ENCODE data around the gene DIS3L2.
A peak's percentile ranks its signal among the peaks of the same experiment; 100 is the strongest.
"Not testable (repeated sequence)": the region's sequence is repeated elsewhere in the genome, so short reads cannot be mapped to it uniquely, and the experiment has no call there.

The DIS3L2 gene

DNA sequence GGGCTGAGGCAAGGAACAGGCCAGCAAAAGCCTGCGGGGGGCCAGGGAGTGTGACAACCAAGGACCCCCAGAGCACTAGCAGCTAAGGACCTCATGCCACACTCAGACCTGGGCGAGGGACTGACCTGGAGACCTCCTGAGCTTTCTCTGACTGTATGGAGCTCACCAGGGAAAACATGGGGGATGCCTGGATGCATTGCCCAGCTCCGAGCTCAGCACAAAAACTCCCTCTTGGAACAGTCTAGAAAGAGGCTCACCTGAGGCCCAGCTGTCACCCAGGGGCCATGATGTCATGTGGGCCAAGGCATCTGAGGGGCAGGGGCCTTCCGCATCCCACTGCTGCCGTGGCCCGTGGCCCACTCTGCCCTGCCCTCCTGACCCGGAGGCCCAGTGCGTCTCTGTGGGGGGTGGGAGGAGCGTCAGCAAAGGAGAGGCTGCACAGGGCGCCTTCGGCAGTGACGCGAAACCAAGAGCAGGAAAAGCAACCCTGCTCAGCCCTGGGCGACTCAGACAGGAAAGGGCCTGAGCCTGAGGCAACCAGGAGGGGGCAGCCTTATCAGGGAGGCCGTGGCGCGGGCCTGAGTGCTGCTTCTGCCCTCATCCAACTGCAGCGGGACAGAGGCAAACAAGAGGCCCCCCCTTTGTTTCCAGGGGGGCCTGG is 359.8 kb downstream of the DIS3L2 start:
- DNase-seq (ENCODE audit: low read depth in 2 of 2), result peak in 1 of 2 donors; percentile 18

DNA sequence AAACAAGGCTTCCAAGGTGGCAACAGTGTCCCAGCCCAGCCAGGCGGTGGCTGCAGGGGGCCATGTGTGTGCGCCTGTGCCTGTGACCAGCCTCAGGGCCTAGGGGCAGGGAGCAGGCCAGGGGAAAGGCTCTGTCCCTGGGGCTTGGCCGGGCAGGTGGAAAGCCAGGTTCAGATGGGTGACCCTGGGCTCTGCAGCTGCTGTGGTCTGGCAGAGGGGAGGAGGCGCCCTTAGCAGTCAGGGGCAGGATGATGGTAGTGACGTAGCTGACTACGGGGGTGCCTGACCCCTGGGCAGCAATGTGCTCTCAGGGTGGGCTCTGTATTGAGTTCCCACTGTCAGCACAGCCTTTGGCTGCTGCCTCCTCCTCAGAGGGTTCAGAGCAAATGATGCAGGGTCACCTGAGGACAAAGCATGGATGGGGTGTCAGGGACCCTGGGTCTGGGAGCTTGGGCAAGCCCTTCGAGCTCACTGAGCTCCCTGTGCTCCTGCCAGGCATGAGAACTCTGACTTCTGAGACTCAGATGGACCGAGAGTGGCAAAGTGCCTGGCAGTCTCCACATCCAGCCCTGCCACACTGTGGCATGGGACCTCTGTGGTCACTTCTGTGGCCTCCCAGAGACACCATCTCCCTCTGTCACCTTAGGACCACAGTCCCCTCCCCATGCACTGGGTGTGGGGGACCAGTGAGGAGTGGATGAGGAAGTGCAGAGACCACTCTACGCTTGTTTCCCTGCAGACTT is 360.5 kb downstream of the DIS3L2 start:
- DNase-seq (ENCODE audit: low read depth in 2 of 2), result no peak

DNA sequence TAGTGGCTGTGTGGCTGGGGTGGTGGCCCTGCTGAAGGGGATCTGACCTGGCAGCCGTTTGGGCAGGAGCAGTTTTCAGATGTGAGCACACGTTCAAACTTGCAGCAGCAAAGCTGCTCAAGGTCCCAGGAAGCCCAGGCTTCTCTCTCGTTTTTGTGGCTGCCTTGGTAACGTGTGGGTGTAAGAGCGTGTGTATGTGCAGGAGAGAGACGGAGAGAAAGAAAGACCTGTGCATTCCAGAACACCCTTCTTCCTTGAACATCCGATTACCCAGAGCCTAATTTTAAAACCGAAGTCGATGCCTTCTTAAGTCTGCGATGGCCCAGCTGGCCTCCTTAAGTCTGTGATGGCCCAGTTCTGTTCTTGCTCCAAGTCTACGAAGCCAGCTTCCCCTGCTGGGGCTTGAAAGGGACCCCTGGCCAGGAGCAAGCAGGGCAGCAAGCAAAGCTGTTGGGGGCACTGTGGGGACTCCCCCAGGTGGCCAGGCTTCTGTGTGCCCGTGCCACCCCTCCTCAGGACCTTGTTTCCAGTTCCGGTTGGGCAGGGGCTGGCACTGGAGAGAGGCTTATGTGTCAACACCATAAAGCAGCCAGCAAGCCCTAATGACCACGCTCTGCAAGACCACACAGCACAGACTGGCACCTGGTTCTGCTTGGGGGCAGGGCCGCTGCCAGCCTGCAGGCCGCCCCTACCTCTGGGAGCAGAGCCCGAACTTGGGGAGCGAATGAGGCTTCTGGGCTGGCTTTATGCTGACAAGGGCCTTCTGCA is 361.2 kb downstream of the DIS3L2 start:
- DNase-seq (ENCODE audit: low read depth in 2 of 2), result no peak

DNA sequence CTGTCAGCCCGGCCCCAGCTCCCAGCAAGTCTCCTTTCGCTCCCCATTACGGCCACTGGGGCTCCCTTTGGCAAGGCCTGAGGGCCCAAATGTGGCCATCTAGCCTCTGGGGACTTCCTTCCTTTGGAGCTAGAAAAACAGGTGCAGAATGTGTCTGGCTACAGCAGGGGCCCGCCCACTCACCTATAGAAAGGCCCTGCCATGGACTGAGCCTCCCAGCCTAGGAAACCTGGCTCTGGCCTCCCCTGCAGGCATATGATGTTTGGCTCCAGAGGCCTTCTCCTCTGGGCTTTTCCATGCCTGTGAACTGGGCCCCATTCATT is 361.8 kb downstream of the DIS3L2 start:
- DNase-seq (ENCODE audit: low read depth in 2 of 2), result no peak

DNA sequence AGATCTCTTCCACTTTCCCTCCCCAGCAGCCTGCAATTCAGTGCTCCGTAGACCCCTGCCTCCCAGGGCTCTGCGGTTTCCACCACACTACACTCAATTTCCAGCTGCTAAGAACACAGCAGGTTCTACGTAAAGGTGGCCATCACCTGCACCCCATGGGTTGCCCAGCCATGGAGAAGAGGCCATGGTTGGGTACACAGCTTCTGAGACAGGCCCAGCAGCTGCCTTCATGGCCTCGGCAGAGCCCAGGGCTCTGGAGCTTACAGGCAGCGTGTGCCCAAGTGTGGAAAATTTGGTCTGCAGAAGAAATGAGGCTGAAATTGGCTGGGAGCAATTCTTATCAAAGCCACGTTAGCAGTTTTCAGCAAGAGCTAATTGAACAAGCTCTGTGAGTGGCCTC is 362.5 kb downstream of the DIS3L2 start:
- DNase-seq (ENCODE audit: low read depth in 2 of 2), result not testable (repeated sequence)

DNA sequence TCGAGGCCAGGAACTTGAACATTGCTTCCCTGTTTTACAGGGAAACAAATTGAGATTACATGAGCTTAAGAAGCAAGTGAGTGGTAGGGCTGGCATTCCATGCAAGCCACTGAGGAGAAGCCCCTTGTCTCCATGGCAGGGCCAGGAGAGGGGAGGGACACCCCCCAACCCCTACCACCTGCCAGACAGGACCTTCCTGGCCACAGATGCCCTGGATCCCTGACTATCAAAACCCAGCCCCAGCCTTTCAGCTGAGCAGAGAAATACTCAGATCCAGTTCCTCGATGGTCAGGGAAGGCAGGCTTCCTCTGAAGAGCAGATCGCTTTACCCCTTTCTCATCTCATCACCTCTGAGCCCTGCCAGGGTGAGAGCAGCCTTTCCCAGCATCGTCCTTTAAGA is 363.3 kb downstream of the DIS3L2 start:
- DNase-seq (ENCODE audit: low read depth in 2 of 2), result no peak

DNA sequence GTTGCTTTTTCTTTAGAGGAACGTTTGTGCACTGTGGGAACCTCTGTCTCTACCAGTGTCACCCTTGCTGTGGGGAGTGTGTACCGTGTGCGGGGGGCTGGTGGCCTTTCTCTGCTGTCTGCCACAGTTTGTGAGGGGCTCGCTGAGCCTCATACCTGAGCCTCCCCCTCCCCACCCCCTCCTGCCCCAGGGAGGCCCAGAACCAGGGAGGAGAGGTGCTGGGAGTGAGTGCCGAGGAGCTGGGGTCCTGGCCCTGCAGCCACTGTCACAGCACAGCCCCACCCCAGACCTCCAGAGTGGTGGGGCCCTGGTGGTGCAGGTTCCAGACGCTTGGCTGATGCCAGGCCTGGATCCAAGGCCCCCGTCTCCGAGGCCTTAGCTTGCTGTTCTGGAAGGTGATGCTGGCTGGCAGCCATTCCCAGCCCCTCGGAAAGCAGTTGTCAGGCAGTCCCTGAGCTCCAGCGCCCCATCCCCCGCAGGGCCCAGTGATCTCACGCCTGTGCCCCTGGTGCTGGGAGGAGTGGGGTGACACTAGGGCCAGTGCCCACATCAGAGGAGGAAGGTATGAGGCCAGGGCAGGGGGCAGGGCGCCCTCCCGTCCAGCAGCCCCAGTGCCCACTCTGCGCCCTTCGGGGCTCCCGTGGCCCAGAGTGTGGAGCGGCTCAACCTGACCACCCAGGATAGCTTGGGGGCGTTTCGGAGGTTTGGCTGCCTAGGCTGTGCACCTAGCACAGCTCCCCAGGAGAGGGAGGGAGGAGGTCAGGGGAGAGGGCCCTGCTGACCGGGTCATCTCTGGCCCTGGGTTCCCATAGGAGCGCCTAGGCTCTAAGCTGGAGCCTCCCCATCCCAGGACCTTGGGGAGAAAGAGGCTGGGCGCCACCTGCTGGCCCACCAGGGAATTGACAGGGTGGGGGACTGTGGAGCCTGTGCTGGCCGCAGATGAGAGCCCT is 364.1 kb downstream of the DIS3L2 start:
- peak in 1 of 2 donors; percentile 17 for DNase-seq (ENCODE audit: low read depth in 2 of 2)

DNA sequence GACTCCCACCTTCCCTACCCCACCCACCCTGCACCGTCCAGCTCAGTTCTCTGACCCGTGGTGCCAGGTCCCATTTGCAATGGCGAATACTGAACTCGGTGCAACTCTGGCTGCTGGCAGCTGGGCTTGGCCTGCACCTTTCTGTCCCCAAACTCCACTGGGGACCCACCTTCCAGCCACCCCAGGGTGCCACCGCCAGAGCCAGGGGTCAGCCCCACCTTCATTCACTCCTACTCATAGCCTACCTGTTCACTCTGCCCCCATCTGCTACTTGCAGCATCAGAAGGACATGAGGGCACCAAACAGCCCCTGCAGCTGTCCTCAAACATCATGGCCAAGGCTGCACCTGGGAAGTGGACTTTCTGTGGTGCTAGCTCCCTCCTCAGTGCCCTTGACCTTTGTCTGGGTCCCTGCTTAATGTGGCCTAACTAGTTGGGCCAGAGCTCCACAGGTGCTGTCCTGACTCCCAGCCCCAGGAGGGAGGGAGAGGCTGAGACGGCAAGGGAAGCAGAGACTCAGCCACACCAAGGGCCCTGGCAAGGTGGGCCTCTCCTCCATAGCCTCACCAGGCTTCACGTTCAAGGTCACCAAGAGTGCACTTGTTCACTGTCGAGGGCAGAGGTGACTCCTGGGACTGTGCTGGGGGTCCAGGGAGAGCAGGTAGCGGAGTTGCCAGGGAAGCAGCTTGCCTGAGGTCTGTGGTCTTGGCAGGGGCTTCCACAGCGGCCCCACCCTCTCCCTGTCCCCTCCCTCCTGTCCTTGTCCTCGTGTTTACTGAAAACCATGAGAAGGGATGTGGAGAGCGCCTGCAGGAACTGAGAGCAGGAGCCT is 365.0 kb downstream of the DIS3L2 start:
- DNase-seq (ENCODE audit: low read depth in 2 of 2), result not testable (repeated sequence)

DNA sequence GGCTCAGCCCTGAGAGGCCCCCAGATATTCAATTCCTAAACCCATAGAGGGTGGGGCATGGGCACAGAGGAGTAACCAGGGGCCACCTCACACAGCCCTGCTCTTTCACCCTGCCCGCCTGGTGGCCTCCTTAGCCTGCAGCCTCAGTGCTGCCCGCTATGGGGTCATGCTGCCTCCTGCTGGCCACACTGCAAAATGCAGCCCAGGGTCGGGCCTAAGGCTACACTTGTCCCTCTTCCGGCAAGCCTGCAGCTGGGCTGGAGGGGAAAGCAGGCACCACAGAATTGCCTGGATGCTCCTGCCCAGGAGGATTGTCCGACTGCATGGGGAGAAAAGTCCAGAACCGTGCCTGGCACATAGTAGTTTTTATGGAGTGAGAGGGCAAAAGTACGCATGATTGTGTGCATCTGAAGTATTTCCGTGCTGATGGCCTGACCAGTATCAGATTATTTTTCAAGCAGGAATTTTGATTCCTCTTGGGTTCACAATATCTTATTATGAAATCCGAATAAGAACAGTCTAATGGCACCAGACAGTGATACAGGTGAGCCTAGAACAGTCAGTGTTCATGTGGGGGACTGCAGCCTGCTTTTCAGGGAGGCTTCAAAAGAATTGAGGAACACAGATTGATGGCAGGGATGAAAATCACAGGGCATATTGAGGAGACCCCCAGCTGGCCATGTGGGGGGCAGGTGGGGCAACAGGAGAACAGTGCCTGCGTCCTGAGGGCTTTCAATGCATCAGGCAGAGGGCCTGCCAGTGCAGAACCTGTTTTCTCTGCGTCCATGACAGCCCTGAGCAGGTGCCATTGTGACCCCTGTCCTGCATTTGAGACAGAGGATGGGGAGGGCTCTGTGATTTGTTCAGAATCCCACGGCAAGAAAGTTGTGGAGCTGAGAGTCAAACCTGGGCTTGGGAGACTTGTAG is 365.9 kb downstream of the DIS3L2 start:
- DNase-seq (ENCODE audit: low read depth in 2 of 2), result peak; percentile 64 to 77

DNA sequence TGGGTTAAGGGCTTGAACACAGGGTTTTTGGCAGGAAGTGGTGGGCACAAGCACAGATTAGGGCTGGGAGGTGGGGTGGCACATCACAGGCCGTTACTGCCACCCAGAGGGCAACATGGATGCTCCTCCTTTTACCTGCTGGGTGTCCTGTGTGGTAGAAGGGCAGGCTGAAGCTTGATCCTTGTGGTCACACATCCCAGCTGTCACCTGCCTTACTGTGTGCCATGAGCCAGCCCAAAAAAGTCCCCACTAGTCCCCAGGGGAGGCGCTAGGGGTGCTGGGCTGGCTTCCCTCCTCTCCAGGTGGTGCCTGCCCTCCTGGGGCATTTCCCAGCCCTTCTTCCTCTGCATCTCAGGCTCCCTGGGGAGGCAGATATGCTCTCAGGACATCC is 366.5 kb downstream of the DIS3L2 start:
- DNase-seq (ENCODE audit: low read depth in 2 of 2), result no peak

DNA sequence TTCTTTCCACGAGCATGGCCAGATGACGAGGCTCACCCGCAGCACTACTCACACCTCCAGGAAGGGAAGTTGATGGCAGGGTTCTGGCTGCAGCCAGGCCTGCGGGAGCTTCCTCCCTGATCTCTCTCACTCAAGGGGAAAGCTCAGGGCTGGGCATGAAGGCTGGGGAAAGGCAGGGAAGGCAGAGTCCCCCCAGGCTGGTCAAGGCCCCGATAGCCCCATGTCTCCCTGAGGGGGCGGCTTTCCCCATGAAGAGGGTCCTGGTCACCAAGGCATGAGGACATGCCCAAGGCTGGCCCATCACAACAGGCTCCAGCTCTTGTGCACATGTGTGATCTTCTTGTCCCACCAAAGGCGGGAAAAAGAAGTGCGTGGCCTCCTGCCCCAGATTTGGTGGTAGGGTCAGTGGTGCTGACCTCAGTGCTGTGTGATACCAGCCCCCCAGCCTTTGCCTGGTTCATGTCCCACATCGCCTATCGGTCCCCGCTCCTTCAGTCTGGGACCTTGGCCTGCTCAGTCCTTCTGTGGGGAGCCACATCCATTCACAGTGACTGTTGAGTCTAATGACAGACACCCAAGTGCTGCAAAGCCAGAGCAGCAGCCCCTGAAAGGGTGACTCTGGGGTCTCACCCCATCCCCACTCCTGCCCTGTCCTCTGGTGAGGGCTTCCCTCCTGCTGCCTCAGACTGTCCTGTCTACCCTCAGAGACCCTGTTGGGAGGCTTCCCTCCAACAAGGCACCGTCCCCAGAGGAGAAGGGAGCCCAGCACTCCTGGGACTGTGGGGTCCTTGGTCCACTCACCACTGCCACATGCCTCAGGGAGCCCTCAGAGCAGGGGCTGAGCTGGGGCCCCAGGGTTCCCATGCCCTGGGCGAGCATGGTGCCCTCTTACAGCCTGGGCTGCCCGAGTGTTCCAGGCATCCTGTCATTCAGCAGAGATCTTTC is 367.3 kb downstream of the DIS3L2 start:
- DNase-seq (ENCODE audit: low read depth in 2 of 2), result no peak

DNA sequence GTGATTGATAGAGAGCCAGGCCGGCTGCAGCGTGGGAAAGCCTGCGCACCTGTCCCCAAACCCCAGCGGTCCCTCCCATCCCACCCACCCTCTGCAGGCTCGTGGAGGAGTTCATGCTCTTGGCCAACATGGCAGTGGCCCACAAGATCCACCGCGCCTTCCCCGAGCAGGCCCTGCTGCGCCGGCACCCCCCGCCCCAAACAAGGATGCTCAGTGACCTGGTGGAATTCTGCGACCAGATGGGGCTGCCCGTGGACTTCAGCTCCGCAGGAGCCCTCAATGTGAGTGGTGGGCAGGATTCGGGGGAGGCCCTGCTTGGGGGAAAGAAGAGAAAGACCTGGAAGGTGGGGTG is 368.2 kb downstream of the DIS3L2 start:
- no peak for DNase-seq (ENCODE audit: low read depth in 2 of 2)

DNA sequence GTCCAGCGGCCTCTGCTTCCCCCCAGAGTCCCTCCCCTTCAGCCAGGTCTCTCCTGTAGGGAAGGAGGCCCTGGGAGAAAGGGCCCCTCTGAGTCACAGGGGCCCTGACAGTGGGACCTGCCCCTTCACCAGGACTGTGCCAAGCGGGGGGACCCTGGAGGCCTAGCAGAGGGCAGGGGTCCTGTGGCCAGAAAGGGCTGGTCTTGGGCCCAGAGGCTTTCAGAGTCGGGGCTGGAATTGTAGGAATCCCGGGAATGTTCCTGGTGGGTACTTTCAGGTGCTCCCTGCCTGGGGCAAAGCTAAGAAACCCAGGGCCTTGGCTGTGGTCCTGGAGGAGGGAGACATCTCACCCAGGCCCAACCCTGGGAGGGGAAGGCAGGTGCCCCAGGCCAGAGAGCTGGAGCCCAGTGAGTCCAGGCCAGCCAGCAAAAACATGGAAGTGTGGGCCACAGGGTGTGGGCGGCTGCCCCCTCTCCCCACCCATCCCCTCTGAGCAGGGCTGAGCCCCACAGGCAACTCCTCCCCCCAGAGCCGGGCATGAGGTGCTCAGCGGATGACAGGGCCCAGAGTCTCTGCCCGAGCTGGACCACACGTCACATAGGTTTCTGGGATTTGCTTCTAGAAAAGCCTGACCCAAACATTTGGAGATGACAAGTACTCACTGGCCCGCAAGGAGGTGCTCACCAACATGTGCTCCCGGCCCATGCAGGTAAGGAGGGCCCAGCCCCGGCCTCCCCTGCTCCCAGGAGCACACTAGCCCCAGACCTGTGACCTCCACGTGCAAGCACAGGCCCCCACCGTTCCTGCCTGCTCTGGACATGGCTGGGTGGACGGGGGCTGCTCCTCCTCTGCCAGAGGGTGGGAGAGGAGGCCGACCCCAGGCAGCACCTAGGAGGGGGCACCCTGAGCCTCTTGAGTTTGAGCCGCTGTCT is 368.8 kb downstream of the DIS3L2 start:
- DNase-seq (ENCODE audit: low read depth in 2 of 2), result no peak

DNA sequence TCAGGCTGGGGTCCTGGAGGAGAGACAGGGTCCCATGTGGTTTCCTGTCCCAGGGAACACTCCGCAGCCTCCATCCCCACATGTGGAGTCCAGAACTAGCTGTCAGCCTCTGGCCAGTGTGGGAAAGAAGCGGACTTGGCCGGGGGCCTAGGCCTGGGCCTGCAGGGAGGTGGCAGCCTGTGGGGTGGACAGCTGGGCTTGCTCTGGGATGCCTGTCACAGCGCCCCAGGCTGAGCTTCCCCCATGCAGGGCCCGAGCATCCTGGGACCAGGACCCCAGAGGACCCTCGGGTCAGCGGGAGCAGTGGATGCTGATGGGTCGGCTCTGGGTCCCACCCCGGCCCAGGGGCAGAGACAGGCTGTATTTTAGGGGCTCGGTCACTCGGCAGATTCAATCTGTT is 369.5 kb downstream of the DIS3L2 start:
- DNase-seq (ENCODE audit: low read depth in 2 of 2), result not testable (repeated sequence)

DNA sequence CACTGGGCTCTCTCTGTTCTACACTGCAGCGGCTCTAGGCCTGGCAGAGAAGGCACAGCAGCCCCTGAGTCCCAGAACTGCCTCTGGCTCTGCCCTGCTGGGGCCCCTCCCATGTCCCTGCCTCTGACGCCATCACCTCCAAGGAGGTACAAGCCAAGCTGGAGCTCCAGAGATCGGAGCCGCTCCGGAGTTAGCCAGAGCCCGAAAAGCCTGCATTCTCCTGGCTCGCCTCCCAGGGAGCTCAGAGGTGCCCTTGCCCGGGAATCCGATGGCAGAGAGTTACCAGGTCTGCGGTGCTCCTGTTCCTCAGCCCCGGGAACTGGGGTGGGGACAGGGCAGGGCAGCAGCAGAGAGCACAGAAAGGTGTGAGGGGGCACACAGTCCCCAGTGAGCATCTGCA is 370.1 kb downstream of the DIS3L2 start:
- DNase-seq (ENCODE audit: low read depth in 2 of 2), result not testable (repeated sequence)

DNA sequence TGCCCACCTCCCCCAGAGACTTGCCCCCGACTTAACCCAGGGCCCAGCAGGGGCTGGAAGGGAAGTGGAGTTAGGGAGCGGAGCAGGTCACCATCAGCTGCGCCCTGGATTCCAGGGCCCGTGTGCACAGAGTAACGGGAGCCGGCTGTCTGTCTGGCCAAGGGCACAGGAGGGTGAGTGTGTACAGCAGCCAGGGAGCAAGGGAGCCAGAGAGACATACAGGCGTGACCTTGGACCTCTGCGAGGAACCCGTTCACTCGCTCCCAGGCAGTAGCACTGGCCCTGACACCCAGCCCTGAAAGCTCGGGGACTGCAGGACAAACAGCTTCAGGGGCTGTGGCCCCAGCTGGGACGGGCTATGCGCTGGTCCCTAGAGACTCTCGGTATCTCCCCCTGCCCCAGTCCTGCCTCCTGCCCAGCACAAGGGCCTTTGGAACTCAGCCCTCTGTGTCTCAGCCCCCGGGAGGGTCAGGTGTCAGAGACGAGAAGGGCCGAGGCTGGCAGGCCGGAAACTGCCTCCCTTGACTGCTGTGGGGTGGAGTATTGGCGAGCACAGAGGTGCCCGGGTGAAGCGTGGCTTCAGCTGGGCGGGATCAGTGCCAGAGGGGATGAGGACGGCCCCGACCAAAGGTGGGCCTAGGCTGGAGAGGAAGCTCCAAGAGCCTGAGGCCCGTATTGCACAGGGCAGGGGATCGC is 370.9 kb downstream of the DIS3L2 start:
- not testable (repeated sequence) for DNase-seq (ENCODE audit: low read depth in 2 of 2)

DNA sequence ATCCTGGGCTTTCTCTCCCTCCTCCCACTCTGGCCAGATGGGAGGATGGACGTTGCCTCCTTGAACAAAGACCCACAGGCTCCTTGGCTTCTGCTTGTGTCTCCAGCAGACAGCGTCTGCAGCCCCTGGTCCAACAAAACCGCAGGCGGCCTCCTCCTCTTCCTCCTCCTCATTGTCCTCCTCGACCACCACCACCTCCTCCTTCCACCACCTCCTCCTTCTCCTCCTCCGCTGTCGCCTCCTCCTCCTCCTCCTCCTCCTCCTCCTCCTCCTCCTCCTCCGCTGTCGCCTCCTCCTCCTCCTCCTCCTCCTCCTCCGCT is 371.4 kb downstream of the DIS3L2 start:
- no peak for DNase-seq (ENCODE audit: low read depth in 2 of 2)

Data from stimulated activated CD4-positive, alpha-beta T cell treated with anti-CD3 and anti-CD28 coated beads, Interleukin-1b, Interleukin-23, amount 100 ng/mL, for 1 hour (primary cell).